HG02678 (cell line): ENCODE results near the gene DNASE1L2.

ENCODE experiments used
- ATAC-seq: cut with Tn5 transposase; IDR thresholded peaks from one replicate; pipeline ENCODE4 v1.9.1; 2021; ENCODE audit warnings: mild to moderate bottlenecking, moderate library complexity; ENCODE audit not compliant: unreplicated experiment

The DNASE1L2 gene

DNA sequence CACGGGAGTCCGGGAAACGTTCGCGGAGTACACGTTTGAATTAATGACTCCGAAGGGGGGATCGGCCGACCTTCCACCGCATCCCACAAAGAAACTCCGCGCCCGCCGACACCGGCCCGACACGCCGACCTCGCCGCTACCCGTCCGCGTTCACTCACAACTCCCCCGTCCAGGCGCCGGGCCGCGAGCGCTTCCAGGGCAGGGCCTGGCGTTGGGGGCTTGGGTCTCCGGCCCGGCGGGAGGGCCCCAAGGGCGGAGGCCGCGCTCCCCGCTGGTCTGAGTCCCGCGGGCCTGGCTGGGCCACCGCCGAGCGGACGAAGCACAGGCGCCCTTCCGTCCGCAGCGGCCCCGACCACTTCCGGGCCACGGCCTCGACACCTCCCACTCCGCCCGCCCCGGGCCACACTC lies 31.3 kb downstream of the DNASE1L2 start:
- peak; percentile 64 for ATAC-seq

GRCh38 chr16:2267913-2268666 lies 31.8 kb downstream of the DNASE1L2 start, which contains the start of gene RNPS1:
TSS of gene RNPS1 (minus strand) at chr16:2268126. CDS start at chr16:2264643, 3,483 bp downstream.
- peak; percentile 78 for ATAC-seq

- ATAC-seq, result no peak
Observed at GRCh38 chr16:2270070-2270462, 33.8 kb downstream of the DNASE1L2 start.

GRCh38 chr16:2270588-2271470 lies 34.6 kb downstream of the DNASE1L2 start:
- ATAC-seq, result no peak

DNA sequence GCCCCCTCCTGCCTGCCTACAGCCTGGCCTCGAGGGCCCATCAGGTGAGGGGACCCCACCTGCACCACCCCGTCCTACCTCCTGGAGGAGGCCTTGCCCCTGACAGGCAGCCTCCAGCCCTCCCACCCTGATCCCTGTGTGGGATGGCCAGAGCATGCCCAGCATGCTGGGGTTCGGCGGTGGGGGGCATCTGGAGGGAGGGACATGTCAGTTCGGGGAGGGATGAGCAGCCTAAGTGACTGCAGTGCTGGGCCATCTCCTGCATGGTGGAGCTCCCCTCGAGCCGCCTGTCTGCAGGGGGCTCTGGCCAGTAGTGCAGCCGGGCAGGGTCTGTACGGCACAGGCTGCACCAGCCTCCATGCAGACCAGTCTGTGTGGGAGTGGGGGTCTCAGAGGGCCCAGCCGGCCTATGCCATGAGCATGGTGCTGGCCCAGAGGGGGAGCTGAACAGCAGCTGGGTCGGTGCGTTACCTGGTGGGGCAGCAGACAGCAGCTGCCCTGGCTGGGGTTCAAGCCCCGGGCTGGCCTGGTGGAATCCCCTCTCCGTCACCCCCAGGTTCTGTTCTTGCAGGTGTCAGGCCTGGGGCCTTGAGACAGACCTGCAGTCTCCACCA lies 35.7 kb downstream of the DNASE1L2 start:
- no peak for ATAC-seq

DNA sequence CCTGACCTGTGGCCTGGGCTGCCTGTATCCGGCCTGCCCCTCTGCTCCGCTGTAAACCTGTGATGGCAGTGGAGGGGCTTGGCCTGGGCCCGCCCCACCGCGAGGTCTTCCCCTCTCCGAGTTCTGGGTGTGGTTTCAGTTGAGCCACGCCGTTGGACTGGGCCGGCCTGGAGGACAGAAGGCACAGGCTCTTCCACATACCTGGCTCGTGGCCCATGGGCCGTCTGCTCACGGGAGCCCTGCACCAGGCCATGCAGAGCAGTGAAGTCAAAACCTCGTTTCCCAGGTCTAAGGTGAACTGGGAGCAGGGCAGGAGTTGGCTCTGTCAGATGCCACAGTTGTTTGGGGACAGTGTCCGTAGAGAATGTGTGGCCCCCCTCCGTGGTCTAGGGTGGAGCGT lies 37.2 kb downstream of the DNASE1L2 start:
- no peak for ATAC-seq

DNA sequence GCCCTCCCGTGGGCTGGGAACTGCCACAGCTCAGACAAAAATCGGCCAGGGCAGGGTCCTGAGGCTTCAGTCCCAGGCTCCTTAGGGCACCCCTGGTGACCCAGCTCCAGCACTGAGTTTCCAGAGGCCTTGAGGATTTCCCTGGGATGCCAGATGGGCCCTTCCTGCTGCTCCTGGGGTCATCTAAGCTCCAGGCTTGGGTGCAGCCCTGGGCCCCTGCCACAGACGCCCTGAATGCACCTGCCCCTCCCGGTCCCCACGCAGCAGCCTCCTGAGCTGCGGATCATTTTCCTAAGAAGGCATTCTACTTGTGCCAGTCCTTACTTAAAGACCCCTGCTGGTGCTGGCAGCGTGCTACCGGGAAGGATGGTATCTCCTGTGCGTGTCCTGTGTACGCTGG lies 37.7 kb downstream of the DNASE1L2 start:
- ATAC-seq, result no peak

DNA sequence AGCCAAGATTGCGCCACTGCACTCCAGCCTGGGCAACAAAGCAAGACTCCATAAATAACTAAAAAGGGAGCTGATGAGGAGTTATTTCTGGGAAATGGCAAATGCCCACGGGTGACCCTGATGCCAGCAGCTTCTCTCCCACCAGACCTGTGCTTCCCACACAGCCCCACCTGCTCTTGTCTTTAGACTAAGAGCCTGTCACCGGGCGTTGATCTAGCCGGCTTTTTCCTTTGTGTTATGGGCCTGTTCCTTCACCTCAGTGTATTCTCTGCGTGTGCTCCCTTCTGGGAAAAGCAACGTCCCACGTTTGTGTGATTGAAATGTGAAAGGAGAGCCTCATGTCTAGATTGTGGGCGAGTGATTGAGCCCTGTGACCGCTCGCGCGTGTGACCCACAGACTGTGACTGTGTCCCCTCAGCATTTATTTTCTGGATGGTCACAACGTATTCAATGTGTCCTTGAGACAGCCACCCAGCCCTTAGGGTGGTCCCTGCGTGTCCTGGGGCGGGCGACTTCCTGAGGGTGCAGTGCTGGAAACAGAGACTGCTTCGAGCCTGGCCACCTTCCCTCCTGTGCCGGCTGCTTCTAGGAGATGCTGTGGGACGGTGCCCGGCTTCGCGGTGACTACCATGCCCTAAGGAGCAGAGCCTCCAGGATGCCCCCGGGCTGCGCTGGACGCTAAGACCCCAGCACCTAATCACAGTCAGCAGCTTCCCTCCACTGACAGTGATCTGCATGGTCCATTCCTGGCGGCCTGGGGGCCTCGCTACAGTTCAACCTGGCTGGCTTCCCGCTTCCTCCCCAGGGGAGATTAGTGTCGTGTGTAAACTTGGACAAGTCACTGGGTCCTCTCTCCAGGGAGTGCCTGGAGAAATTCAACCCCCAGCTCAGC lies 39.5 kb downstream of the DNASE1L2 start:
- ATAC-seq, result no peak

DNA sequence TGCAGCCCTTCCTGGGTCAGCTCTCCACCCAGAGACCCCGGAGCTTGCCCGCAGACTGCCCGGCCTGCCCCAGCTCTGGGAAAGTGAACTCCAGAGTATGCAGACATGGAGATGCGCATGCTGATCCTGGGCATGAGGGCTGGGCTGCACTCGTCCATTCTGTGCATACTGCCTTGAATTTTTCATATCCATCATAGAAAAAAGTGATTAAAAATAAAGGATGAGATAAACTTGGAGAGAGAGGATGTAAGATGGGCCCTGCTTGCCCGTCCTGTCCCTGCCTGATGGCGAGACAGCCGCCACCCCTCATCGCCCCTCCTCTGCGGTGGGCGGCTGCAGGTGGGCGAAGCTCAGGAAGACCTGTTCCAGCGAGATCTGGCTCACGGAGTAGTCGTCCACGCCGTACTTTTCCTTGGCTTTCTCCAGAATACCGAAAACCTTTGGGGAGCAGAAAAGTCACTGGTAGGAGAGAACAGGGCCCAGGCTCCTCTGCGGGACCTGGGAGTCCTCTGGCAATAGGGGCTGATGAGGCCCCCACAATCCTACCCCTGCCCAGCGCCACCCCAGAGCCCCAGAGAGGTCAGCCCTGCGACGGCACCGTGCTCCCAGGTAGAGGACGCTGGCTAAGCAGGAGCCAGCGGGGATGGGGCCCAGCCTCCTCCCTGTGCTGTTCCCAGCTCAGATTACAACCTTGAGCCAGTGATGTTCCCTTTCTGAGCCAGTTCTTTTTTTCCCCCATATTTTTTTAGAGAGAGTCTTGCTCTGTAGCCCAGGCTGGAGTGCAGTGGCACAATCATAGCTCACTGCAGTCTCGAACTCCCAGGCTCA lies 40.3 kb downstream of the DNASE1L2 start:
- no peak for ATAC-seq

DNA sequence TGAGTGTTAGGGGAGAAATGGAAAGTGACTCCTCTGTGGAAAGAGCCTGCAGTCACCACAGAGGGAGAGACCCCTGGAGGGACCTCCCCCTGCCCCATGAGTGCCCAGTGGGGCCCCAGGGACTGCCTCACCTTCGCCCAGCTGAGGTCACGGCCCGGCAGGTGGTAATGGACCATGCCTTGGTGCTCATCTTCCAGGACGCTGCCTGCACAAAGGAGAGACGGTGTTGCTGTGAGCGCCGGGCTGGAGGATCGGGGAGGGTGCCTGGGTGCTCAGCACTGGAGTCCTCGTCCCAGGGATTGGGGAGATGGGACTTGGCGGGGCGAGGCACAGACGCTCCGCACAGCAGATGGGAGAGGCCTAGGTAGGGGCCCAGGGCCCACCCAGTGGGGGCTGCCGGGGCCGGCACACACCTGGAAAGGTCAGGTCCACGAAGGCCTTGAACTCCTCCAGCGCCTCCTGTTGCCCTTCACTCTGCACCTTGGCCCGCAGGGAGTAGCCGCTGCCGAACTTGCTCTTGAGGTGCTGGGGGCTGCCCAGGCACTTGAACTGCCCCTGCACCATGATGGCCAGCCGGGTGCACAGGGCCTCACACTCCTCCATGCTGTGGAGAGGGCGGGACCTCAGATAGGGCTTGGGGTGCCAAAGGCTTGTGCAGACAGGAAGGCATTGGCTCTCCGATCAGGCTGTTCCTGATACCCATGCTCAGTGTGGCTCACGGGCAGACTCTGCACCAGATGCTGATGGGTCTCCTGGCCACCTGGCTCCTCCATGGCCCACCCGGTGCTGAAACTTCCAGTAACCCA lies 41.4 kb downstream of the DNASE1L2 start:
- no peak for ATAC-seq

DNA sequence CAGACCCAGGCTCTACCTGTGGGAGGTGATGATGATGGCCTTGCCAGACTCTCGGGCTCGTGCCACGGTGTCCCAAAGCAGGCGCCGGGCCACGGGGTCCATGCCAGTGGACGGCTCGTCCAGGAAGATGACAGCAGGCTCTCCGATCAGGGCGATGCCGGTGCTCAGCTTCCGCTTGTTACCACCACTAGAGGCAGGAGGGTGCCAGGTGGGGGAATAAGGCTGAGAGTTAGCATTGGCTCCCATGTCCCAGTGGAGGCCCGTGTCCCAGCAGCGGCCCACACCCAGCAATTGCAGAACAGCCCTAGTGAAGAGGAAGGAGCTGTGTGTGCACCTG lies 42.0 kb downstream of the DNASE1L2 start:
- no peak for ATAC-seq

DNA sequence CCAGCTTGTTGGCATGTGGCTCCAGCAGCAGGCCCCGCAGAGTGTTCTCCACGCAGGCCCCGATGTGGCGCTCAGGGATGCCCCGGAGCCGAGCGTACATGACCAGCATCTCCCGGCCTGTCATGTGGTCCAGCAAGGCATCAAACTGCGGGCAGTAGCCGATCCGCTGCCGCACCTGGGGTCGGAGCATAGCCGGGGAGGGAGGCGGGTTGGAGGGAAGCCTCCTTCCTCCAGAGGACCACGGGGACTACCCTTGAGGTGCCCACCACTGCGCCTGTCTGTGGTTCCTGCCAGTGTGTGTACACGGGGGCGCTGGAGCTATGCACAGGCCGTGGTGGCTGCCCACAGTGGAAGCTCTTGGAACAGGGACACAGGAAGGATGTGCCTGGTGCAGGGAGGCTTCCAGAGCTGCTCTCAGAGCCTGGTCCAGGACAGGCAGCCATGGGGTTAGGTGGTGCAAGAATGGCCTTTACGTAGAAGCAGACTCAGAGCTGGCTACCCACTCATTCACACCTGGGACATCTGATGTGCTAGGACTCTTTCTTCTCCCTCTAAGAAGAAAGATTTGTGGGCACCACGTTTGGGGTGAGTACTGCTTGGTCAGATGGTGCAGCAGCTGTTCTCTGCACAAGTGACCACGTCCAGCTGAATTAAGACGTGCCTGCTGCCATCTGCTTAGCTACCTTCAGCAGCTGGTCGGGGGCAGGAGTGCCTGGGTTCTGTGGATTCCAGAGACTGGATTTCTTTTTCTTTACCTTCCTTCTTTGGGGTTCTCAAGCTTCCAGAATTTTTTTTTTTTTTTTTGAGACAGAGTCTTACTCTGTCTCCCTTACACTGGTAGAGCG lies 42.9 kb downstream of the DNASE1L2 start:
- no peak for ATAC-seq

- no peak for ATAC-seq
Observed at GRCh38 chr16:2280461-2280860, 44.2 kb downstream of the DNASE1L2 start.

- ATAC-seq, result no peak
Observed at GRCh38 chr16:2280981-2281542, 44.8 kb downstream of the DNASE1L2 start.

GRCh38 chr16:2282262-2282661 lies 46.0 kb downstream of the DNASE1L2 start:
- ATAC-seq, result no peak

DNA sequence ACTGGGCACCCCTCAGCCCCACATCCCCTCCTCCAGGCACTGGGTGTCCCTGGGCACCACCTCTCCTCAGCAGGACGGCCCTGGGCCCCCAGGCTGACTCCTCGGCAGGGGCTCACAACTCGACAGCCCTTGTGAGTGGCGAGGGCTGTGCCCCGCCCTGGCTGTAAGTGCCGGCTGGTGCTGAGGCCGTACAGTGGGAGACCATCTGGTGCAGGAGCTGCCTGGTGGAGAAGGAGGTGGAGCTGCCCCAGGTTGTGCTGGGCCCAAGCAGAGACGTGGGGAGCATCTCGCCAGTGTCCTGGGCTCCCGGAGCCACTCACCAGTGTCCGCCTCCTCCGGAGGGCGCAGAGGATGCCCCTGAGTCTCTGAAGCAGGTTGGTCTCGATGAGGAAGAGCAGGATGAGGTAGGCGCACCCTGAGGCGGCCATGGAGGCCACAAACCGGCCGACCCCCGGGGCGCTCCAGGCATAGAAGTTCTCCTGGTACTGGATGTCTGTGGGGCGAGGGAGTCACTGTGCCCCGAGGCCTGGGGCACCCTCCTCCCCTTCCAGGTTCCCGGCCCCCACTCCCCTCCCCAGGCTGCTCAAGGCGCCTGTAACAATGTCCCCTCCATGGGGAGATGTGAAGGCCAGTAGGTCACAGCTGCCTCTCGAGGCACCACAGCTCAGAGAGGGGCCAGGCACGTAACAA lies 46.8 kb downstream of the DNASE1L2 start:
- ATAC-seq, result no peak
